G401.6 (cell line): Measurements from ENCODE around the gene GLIS2.
A peak's percentile ranks its signal among the peaks of the same experiment; 100 is the strongest.
"Not testable (repeated sequence)": the region's sequence is repeated elsewhere in the genome, so short reads cannot be mapped to it uniquely, and the experiment has no call there.

ENCODE experiments used
- FAIRE-seq: peaks from 2 replicates; lab custom pipeline; 2012; peaks lifted over from hg19 to GRCh38; lab: Jason Lieb, UNC

GLIS2 gene

DNA sequence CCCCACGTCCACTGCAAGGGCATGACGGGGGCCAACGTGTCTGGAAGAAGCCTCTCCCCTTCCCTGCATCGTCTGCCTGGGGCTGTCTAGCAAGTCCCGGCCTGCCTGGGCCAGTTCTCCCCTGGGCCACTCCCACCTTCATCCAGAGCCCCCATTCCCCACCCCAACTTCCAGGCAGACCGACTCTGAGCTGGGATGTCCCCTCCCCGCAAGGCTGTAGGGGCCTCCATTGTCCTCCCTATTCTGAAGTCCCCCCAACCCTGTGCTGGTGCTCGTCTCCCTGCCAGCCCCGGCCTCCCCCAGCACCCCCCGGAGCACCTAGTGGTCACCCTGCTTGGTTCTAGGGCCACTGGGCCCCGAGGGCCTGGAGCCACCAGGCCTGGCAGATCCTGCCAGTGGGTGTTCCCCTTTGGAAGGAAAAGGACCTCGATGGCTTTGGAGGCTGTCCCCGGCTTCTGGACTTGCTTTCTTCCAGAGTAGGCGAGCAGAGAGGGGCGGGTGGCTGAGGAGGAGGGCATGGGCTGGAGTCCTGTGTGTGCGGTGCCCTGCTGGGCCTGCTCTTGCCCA is 4.8 kb downstream of the GLIS2 start:
- FAIRE-seq = no peak

DNA sequence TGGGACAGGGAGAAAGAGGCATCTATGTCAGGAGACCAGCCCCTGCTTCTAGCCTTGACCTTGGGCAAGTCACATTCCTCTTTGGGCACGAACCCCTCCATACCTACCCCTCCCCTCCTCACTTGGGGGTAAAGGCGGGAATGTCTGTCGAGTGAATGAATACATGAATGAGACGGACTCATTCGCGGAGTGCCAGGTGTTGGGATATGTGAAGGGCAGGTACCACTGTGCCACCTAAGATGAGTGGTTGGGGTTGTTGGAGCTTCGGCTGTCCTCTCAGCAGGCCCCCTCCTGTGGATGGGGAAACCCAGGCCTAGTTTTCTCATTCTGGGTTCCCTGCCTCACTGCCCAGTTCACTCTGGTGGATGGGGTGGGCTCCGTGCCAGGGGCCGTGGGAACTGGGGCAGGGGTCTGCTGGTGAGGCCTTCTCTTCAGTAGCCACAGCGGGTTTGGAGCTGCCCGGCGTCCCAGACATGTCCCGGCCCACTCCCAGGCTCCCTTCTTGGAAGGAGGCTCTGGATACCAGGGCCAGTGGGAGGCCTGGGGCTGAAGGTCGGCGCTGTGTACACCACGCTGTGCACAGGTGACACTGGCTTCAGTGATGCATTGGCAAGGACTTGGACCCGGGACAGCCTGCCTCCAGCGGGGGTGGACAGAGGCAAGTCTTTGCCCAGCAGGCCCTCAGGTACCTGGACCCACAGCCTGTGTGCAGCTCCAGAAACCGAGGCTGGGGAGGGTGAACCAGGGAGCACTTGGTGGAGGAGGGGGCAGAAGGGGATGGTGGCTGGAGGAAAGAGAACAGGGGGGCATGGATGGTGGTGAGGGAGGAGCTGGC is 5.6 kb downstream of the GLIS2 start:
- FAIRE-seq = no peak

DNA sequence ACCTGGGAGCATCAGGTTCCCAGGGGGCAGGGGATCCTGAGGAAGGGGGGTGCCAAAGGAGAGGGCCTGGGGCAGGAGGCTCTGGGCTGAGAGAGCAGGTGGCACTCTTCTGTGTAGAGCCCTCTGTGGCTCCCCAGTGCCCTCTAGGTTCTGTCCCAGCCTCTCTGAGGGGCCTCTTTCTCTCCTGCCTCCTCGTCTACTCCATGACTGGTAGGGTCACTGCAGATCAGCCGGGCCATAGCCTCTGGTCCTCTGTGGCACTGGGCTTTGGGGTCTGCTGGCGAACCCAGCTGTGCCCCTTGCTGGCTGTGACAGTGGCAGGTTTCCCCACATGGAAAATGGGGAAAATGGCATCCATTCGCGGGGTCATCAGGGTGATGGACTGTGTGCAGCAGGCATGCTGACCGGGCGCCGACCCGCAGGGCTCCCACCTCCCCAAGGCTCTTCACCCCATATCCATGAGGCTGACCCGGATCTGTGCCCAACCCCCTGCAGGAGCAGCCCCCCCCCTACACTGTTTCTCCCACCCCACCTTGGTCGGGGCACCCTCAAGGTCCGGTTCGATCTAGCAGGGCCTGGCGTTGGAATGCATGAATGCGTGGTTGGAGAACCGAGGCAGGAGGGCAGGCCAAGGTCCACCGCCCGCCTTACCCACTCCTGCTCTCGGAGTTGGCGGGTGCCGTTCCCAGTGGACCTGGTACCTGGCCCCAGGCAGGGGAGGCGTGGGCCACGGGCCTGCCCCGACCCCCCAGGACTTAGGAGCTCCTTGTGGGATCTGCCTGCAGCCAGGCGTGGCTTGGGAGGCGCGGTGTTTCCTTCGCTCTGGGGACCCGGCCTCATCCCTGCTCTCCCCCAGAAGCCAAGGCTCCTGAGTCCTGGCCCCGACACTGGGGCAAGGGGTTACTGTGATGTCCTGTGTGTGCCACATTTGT is 6.5 kb downstream of the GLIS2 start:
- FAIRE-seq = no peak

DNA sequence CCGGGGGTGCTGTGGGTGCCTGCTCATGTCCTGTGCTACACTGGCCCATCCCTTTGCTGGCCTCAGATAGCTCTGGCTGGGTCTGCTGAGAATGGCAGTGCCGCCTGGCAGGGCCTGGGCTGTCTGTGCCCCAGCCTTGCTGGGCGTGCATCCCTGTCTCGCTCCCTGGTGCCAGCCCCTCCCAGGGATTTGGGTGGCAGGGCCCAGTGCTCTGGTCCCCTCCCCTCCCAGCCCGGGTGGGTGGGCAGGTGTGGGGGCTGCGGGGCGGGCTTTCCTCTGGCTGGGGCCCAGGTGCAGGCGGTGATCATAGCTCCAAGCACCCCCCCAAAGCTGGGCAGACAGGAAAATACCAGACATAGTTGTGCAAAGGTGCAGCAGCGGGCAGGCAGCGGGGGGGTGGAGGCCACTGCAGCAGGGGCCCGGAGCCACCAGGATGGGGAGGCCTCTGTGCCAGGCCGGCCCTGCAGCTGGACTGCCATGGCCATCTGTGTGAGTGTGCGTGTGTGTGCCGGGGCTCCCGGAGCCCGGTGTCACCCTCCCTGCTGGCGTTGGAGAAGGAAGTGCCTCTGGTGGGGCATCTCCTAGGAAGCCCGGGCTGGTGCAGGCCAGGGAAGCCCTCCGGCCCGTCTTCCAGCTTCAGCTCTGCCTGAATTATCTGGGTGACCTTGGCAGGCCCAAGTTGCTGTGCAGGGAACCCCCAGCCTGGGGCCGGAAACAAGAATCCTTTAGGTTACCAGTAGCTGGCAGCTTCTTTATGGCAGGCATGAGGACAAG is 7.4 kb downstream of the GLIS2 start:
- no peak for FAIRE-seq

DNA sequence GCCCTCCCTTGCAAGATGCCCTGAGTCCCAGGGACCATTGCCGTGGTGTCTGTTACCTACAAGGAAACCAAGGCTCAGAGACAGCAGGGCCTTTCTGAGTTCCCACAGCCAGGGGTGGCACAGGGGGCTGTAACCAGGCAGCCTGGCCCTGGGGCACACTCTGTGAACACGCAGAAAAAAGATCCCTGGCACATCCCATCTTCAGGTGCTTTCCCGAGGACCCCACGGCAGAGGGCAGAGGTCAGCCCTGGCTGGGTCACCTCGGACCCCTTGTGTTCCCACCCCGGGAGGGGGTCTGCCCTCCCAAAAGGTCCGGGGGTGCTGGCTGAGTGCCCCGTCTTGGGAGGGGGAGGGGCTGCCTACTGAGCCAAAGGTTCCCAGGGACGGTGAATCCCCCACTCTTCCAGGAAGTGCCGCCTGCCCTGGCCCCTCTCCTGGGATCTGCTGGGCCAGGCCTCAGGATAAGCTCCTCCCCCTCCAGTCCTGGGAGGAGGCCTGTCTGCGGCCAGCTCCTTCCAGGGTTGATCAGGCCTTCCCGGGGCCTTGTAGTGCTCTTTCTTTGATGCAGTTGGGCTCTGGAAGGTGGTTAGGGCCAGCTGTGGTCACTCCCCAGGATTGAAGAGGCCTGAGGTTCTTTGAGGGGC is 8.1 kb downstream of the GLIS2 start:
- peak; percentile 28 for FAIRE-seq

DNA sequence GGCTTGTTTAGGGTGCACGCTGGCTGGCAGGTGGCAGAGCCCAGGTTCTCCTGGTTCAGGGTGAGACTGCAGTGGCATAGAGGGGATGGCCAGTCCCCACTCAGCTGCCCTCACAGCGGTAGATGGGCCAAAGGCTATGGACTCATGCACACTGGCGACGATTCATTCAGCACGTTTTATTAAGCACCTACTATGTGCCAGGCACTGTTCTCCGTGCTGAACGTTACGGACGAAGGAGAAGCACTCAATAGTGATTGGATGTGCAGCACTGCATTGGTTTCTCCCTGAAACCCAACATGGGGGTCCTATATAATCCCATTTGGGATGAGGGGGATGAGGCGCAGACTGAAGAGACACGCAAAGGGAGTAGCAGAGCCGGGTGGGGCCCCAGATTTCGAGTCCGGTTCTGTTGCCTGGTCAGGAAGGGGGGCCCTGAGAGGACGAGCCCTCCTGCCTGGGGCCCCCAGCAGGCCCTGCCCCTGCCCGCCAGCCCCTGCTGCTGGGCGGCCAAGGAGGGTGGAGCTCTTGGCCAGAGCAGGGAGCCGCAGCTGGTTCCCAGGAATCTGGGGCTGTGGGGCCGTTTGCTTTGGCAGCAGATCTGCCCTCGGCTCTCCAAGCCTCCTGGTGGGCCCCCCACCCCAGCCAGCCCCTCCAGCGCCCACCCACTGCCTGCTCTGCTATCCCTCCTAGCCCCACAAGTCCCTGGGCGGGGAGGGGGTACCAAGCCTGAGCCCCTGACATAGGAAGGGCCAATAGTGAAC is 8.8 kb downstream of the GLIS2 start:
- FAIRE-seq = no peak

DNA sequence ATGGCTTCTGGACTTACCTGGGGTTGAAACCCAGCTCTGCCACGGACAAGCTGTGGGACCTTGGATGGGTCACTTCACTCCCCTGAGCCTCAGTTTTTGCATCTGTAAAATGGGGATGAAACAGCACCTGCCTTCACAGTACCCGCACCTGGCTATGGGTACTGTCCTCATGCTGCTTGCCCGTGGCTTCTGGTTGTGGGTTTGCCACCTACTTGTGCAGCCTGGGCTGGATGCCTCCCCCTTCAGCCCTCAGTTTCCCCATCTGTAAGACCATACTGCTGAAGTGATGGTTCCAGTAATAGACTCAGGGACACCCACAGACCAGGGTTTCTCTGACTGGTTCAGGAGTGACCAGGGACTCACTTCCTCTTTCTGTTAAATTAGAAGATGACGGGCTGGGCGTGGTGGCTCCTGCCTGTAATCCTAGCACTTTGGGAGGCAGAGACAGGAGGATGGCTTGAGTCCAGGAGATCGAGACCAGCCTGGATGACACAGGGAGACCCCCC is 9.4 kb downstream of the GLIS2 start:
- FAIRE-seq = no peak

DNA sequence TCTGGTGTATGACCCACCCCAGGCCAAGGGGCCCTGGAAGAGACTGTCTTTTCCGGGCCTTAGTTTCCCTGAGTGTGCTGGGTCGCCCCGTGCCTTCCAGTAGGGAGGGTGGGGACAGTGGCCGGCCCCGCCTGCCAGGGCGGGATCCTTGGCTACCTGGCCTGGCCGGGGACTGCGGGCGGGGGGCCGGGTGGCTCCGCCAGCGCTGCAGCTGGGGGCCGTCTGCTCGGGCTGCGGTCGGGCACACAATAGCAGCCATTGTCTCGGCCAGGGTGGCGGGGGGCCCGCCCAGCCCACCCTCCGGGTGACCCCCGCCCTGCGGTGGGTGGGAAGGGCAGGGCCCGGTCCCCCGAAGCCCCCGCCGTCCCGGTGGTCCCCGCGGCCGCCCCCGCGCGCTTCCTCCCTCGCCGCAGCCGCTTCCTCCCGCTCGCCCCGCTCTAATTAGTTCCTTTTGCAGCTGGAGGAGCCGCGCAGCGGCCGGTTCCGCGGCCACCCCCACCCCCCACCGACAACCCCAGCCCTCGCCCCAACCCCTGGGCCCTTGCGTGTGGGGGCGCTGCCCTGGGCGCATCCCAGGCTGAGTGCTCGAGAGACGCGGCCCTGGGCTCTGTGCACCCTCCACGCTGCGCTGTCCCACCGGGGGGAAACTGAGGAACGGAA is 11.6 kb downstream of the GLIS2 start:
- no peak for FAIRE-seq

DNA sequence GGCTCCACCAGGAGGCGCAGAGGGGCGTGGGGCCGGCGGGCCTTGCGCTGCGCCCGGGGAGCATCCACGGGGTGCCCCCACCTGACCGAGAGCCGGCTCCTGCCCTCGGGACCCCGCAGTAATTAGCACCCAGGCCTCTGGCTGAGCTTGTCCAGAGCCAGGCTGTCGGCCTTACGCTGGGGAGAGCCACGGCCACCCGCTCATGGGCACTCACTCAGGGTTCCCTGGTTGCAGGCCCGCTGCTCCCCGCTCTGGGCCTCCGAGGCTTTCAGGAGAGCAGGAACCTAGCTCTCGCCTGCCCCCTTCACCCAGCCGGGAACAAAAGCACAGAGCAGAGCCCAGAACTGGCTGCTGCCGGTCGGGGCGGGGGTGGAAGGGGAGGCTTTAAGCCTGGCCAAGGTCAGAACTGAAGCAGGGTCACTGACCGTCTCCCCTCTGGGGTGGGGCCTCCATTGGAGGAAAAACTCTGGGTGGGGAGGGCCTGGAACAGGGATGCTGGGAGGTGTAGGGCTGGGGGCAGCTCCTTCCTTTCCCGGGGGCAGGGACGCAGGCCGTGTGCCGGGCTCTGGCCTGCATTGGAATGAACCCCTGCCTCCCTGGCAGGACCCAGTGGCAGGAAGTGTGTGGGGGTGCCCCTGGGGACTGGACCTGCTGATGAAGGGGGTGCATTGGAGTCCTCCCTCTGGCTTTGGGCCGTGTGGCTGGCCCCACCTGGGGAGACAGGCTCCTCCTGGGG is 12.3 kb downstream of the GLIS2 start:
- FAIRE-seq = no peak

DNA sequence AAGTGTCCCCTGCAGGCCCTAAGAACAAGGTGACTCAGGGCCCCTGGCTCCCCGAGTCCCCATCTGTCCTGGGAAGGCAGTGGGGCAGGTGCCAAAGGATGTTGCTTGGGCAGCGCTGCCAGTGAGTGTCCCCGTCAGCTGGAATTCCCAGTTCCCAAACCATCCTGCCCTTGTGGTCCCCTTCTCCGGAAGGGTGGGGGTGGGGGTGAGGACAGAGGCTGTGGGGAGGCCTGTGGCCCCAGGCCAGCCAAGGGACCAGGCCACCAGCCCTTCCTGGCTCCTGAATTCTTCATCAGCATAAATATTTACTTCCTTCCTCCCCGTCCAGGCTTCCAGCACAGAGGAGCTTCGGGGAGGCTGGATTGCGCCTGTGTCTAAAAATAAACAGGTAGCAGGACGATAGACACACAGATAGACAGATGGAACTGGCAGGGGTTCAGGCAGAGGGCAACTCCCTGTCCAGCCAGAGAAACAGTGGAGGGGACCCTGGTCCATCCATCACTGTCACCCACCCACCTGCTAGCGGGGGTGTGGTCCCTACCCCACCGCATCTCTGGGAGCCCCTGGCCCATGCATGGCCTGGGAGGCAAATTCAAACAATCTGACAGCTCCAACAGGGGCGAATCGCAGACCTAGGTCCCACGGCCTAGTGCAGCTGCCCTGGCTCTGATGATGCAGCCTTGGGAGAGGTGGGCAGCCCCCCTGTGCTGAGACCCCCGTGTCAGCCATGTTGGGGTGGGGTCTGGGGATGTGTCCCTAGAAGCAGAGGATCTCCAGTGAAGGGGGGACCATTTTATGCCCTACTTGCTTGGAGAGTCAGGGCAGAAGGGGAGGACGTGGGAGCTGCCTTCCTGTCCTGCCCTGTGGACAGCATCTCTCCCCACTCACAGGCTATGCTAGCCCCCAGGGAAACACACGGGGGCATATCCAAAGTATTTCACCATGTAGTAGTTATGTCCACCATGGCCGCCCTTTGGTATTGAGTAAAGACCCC is 13.2 kb downstream of the GLIS2 start:
- FAIRE-seq = no peak

DNA sequence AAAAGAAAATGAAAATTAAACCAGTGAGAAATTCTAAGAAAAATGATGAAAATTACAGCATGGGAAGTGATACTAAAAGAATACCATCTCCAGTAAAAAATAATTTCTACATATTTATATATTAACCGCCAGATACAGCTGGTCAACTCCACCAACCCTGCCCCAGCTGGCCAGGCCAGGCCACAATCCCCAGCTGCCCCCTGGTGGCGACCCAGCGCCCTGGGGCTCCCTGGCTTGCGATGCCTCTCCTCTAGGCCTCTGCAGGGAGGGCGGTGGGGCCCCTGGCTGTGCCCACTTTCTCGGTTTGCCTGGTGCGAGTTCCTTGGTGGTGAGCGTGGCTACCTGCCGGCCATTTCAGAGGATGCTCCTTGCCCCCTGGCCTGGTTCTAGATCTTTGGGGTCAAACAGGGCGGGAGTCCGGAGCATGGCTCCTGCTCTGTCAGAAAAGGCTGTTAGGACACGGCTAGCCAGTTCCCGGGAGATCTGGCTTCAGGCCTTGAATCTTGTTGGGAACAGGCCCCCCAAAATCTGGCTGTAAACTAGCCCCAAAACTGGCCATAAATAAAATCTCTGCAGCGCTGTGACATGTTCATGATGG is 14.5 kb downstream of the GLIS2 start:
- no peak for FAIRE-seq

DNA sequence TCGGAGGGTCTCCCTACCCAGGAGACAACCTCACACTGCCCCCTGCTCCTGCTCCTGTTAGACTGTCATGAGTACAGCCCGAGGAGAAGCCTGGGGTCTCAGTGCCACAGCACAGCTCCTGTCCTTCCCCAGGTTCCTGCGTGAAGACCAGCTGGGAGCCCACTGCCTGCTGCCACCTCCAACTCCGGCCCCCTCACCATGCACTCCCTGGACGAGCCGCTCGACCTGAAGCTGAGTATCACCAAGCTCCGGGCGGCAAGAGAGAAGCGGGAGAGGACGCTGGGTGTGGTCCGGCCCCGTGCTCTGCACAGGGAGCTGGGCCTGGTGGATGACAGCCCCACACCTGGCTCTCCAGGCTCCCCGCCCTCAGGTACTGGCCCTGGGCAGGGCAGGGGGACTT is 16.2 kb downstream of the GLIS2 start:
- FAIRE-seq = no peak

DNA sequence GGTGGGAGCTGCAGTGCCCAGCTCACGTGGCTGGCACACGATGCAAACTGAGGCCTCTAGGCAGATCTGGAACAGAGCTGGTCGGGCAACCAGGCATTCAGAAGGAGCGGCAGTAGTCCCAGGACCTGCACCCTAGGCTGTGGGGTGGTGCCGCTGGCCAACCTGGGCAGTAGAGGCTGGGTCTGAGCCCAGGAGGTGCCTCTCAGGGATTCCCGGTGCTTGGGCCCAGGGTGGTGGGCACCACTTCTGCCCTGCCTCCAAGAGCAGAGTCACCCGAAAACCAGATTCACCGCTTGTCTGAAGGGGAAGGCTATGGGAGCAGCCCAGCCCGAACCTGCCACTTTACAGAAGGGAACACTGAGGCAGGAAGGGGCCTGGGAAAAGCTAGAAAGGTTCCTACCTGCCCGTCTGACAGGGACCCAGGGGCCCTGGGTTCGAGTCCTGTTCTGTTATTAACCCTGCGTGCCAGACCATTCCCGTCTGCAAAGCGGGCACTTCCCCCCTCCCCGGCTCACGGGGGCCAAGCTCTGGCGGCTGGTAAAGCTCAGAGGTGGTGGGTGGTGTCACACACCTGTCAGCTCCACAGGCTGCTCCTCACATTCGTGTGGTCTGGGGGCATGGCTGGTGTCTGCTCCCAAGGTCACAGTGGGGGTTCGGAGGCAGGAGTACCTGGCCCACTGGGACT is 16.9 kb downstream of the GLIS2 start:
- FAIRE-seq = no peak

DNA sequence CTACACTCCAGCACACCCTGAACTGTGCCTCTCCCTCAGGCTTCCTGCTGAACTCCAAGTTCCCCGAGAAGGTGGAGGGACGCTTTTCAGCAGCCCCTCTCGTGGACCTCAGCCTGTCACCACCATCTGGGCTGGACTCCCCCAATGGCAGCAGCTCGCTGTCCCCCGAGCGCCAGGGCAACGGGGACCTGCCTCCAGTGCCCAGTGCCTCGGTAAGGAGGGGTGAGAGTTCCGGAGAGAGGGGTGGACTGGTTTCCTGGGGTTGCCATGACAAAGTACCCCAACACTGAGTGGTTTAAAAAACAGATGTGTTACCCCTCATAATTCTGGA is 17.4 kb downstream of the GLIS2 start:
- no peak for FAIRE-seq

DNA sequence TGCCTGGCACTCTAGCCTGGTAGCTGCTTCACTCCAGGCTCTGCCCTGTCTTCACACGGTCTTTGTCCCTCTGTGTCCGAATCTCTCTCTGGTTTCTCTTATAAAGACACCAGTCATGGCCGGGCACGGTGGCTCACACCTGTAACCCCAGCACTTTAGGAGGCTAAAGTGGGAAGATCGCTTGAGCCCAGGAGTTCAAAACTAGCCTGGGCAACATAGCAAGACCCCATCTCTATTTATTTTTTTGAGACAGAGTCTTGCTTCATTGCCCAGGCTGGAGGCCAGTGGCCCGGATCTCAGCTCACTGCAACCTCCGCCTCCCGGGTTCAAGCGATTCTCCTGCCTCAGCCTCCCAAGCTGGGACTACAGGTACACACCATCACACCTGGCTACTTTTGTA is 17.8 kb downstream of the GLIS2 start:
- not testable (repeated sequence) for FAIRE-seq

DNA sequence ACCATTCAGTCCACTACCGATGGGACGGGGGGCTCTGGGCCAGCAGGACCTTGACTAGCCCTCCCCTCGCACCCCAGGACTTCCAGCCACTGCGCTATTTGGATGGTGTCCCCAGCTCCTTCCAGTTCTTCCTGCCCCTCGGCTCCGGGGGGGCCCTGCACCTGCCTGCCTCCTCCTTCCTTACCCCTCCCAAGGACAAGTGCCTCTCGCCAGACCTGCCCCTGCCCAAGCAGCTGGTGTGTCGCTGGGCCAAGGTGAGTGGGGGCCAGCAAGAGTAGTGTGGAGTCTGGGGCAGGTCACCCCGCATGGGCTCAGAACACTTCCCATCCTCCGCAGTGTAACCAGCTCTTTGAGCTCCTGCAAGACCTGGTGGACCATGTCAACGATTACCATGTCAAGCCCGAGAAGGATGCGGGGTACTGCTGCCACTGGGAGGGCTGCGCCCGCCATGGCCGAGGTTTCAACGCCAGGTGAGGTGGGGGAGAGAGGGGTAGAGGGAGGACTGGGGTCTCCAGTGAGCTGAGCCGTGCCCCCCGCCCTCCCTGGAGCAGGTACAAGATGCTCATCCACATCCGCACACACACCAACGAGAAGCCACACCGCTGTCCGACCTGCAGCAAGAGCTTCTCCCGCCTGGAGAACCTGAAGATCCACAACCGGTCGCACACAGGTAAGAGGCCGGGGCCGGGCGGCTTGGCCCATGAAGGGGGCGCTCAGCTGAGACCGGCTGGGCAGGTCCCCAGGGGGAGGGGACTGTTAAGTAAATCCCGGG is 19.0 kb downstream of the GLIS2 start:
- no peak for FAIRE-seq
